Activated T-cell treated with anti-CD3 and anti-CD28 coated beads, Interleukin-2, amount 50 U/mL, for 1 hour (primary cell): ENCODE data around the gene GID4.

ENCODE experiments used
- DNase-seq: peaks from one replicate; pipeline ENCODE4 v3.0.0-alpha.2; 2020

Gene GID4

GRCh38 chr17:18105595-18105994, 66.4 kb downstream of the GID4 start:
- no peak for DNase-seq

GRCh38 chr17:18106211-18106610, 67.0 kb downstream of the GID4 start:
- no peak for DNase-seq

GRCh38 chr17:18107061-18107790, 68.0 kb downstream of the GID4 start:
- DNase-seq: no peak

- DNase-seq: no peak
Observed at GRCh38 chr17:18107971-18108370, 68.8 kb downstream of the GID4 start.

GRCh38 chr17:18108401-18109312, 69.4 kb downstream of the GID4 start, which contains the start of gene MYO15A:
TSS of gene MYO15A (plus strand) at chr17:18108756. CDS start at chr17:18118801, 10,045 bp downstream.
- no peak for DNase-seq

- DNase-seq: no peak
Observed at GRCh38 chr17:18109935-18110485, 70.8 kb downstream of the GID4 start.

- DNase-seq: no peak
Observed at GRCh38 chr17:18110636-18111145, 71.5 kb downstream of the GID4 start.

- DNase-seq: no peak
Observed at GRCh38 chr17:18111330-18111971, 72.2 kb downstream of the GID4 start.

- no peak for DNase-seq
Observed at GRCh38 chr17:18115517-18115916, 76.3 kb downstream of the GID4 start.

GRCh38 chr17:18116078-18116477, 76.9 kb downstream of the GID4 start:
- no peak for DNase-seq

- no peak for DNase-seq
Observed at GRCh38 chr17:18117533-18117932, 78.3 kb downstream of the GID4 start.
